IMR-90 (cell line): ENCODE data around the gene RANBP10. TPM values are rescaled to one million over a fixed set of nuclear protein-coding genes. Genes with fewer than 3 reads are reported as not detected.

Source experiments
- ATAC-seq: fragments of 200-7000 bp; cut with Tn5 transposase; 2 replicates; pipeline ENCODE4 v1.9.1; 2020; ENCODE audit warnings: low read depth, mild to moderate bottlenecking, moderate library complexity
- BruUV-seq: library from RNA; stranded (reverse); fragments of 400-500 nt; replicated peaks from 2 replicates; lab custom pipeline; 2021; lab: Mats Ljungman, UMichigan
- CTCF ChIA-PET: fragments of 300-600 bp; formaldehyde crosslinking; extraction: SDS; loops from one replicate; lab custom pipeline; 2021; ENCODE audit warnings: antibody characterized with exemption; lab: Yijun Ruan, JAX
- POLR2A ChIA-PET: fragments of 300-600 bp; sonication (Branson Sonifier 250); formaldehyde crosslinking; loops from one replicate; lab custom pipeline; 2022; ENCODE audit warnings: antibody characterized with exemption; ENCODE audit not compliant: unreplicated experiment; lab: Charles Lee
- DNase-seq: peaks from one replicate; pipeline ENCODE4 v3.0.0; 2013
- H2AFZ ChIP-seq: replicated peaks from 2 replicates; pipeline ENCODE3; 2013; ENCODE audit warnings: low read length, mild to moderate bottlenecking; ENCODE audit not compliant: poor library complexity
- H2AK5ac ChIP-seq: 2 replicates; pipeline ENCODE4 v1.6.1; 2013; ENCODE audit warnings: low read depth, low read length, inconsistent platforms
- H2AK9ac ChIP-seq: replicated peaks from 2 replicates; pipeline ENCODE3; 2013; ENCODE audit warnings: mild to moderate bottlenecking, low read depth, low read length, moderate library complexity; ENCODE audit not compliant: poor library complexity
- H2BK120ac ChIP-seq: 2 replicates; pipeline ENCODE4 v1.6.1; 2013; ENCODE audit warnings: low read depth, low read length, inconsistent platforms
- H2BK15ac ChIP-seq: 3 replicates; pipeline ENCODE4 v1.6.1; 2013; ENCODE audit warnings: low read depth, low read length, inconsistent platforms
- H2BK20ac ChIP-seq: 2 replicates; pipeline ENCODE4 v1.6.1; 2013; ENCODE audit warnings: low read depth, mild to moderate bottlenecking, inconsistent platforms, low read length, moderate library complexity
- H2BK5ac ChIP-seq: 2 replicates; pipeline ENCODE4 v1.6.1; 2013; ENCODE audit warnings: mild to moderate bottlenecking, low read depth, low read length, inconsistent platforms; ENCODE audit not compliant: poor library complexity, severe bottlenecking
- H3K14ac ChIP-seq: replicated peaks from 2 replicates; pipeline ENCODE4 v1.6.1; 2013; ENCODE audit warnings: low read depth, low read length, inconsistent platforms
- H3K18ac ChIP-seq: 2 replicates; pipeline ENCODE4 v1.6.1; 2013; ENCODE audit warnings: low read depth, low read length, control low read depth
- H3K23ac ChIP-seq: 2 replicates; pipeline ENCODE4 v1.6.1; 2013; ENCODE audit warnings: low read depth, low read length, inconsistent platforms
- H3K27ac ChIP-seq: 2 replicates; pipeline ENCODE4 v1.5.1; 2013; ENCODE audit warnings: mild to moderate bottlenecking, control low read depth, low read length; ENCODE audit not compliant: insufficient read depth
- H3K27me3 ChIP-seq: 2 replicates; pipeline ENCODE4 v1.6.1; 2013; ENCODE audit warnings: low read length; ENCODE audit not compliant: control insufficient read depth, insufficient read depth
- H3K36me3 ChIP-seq: 2 replicates; pipeline ENCODE4 v1.6.1; 2013; ENCODE audit warnings: low read length, mixed read lengths; ENCODE audit not compliant: control insufficient read depth, insufficient read depth
- H3K4ac ChIP-seq: 2 replicates; pipeline ENCODE4 v1.6.1; 2013; ENCODE audit warnings: low read depth, low read length, inconsistent platforms
- H3K4me1 ChIP-seq: 2 replicates; pipeline ENCODE4 v1.6.1; 2013; ENCODE audit warnings: low read length, mixed read lengths; ENCODE audit not compliant: control insufficient read depth, insufficient read depth
- H3K4me2 ChIP-seq: 2 replicates; pipeline ENCODE4 v1.6.1; 2013; ENCODE audit warnings: low read depth, mild to moderate bottlenecking, control low read depth, low read length, moderate library complexity
- H3K4me3 ChIP-seq: 2 replicates; pipeline ENCODE4 v1.5.1; 2013; ENCODE audit warnings: low read depth, mild to moderate bottlenecking, control low read depth, low read length, moderate library complexity; ENCODE audit not compliant: insufficient read depth
- H3K56ac ChIP-seq: 2 replicates; pipeline ENCODE4 v1.6.1; 2013; ENCODE audit warnings: low read length, inconsistent platforms; ENCODE audit not compliant: insufficient read depth; ENCODE audit errors: extremely low read depth
- H3K79me1 ChIP-seq, 2 experiments: 2 replicates each; pipeline ENCODE4 v1.6.1; 2013; ENCODE audit warnings: low read length in 2 of 2, inconsistent platforms in 1 of 2, low read depth in 1 of 2
- H3K9ac ChIP-seq: 2 replicates; pipeline ENCODE4 v1.6.1; 2013; ENCODE audit warnings: low read depth, low read length, control low read depth
- H3K9me1 ChIP-seq: 2 replicates; pipeline ENCODE4 v1.6.1; 2013; ENCODE audit warnings: low read length, inconsistent platforms; ENCODE audit not compliant: insufficient read depth
- H3K9me3 ChIP-seq: 2 replicates; pipeline ENCODE4 v1.6.1; 2013; ENCODE audit warnings: low read length; ENCODE audit not compliant: control insufficient read depth, insufficient read depth
- H4K20me1 ChIP-seq: 2 replicates; pipeline ENCODE4 v1.6.1; 2013; ENCODE audit warnings: low read length, inconsistent platforms; ENCODE audit not compliant: insufficient read depth
- H4K5ac ChIP-seq: 2 replicates; pipeline ENCODE4 v1.6.1; 2013; ENCODE audit warnings: mild to moderate bottlenecking, low read depth, low read length, control low read depth
- H4K8ac ChIP-seq, 2 experiments: 2 replicates each; pipeline ENCODE4 v1.6.1; 2013; ENCODE audit warnings: low read depth in 2 of 2, low read length in 2 of 2, control low read depth in 1 of 2, inconsistent platforms in 1 of 2
- H4K91ac ChIP-seq: 2 replicates; pipeline ENCODE4 v1.6.1; 2013; ENCODE audit warnings: low read depth, low read length, inconsistent platforms; ENCODE audit not compliant: insufficient read depth
- CEBPB ChIP-seq: IDR thresholded peaks from 2 replicates; pipeline ENCODE4 v1.6.1; 2012; ENCODE audit warnings: low read depth, low read length, improper control_type of control experiment
- MAFK ChIP-seq: IDR thresholded peaks from 2 replicates; pipeline ENCODE4 v1.6.1; 2012; ENCODE audit warnings: low read depth, low read length, improper control_type of control experiment
- RCOR1 ChIP-seq: IDR thresholded peaks from 2 replicates; pipeline ENCODE4 v1.6.1; 2012; ENCODE audit warnings: mild to moderate bottlenecking, low read length, improper control_type of control experiment; ENCODE audit not compliant: insufficient replicate concordance
- SMC3 ChIP-seq: fragments of 150-350 bp; IDR thresholded peaks from 2 replicates; pipeline ENCODE4 v1.6.1; 2016; ENCODE audit warnings: low read depth, mild to moderate bottlenecking, antibody characterized with exemption, low read length, moderate library complexity
- WGBS, 2 experiments: methylation state at CpG; one replicate each; pipeline versions ENCODE4 v1.1.5 to v1.1.7; 2013; ENCODE audit warnings: missing lambda C conversion rate in 2 of 2; ENCODE audit not compliant: insufficient read length in 1 of 2; ENCODE audit errors: extremely low coverage in 2 of 2; 5-methylcytosine and 5-hydroxymethylcytosine counted together
- dilution Hi-C: fragments of 300-500 bp; cut with HindIII; formaldehyde crosslinking; loops from one replicate; pipeline ENCODE4 v1.14.3; 2018; ENCODE audit warnings: low sequenced_read_pairs; ENCODE audit not compliant: unreplicated experiment
- in situ Hi-C: fragments of 300-500 bp; cut with MboI; formaldehyde crosslinking; loops from 3 replicates; pipeline ENCODE4 v1.14.3; 2019; ENCODE audit warnings: low sequenced_read_pairs, inconsistent platforms, mixed read lengths
- intact Hi-C: fragments of 100-400 bp; cut with micrococcal nuclease; formaldehyde crosslinking; loops from 2 replicates; pipeline ENCODE4 v1.10.0; 2022
- polyA plus RNA-seq, 3 experiments: library from polyadenylated mRNA; depleted of rRNA; stranded (reverse); fragments of >200 nt; gene quantifications; 2 replicates each; pipeline ENCODE4 v1.2.3, GENCODE V29; 2012; ENCODE audit warnings: low replicate concordance in 1 of 3
- total RNA-seq: library from RNA; depleted of rRNA; stranded (reverse); fragments of >200 nt; gene quantifications from 2 replicates; pipeline ENCODE4 v1.2.3, GENCODE V29; 2012

RANBP10 gene
- total and polyA plus RNA-seq, 2 of the 4 experiments (the other 2 are of a cell fraction): 2.7 to 12.1 TPM

DNA sequence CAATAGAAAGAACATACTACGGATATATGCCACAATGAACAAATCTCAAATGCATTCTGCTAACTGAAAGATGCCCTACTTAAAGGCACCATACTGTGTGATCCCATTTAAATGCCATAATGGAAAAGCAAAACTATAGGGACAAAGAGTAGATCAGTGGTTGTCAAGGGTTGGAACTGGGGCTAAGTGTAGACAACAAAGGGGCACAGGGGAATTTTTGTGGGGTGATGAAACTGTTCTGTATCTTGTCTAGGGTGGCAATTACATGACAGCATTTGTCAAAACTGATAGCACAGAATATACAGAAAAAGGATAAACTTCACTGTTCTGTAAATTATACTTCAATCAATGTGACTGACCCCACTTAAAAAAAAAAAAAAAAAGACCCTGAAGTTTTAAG lies 104.9 kb downstream of the RANBP10 start:
- no TSS peak for BruUV-seq
- no peak overlapping the region for H2BK5ac ChIP-seq

More for the DNA sequence above, 104.9 kb downstream of the RANBP10 start:
- no peak for ATAC-seq
- Histone ChIP-seq H3K9me1 (peaks cover 9% of the 10 kb centered on the region; the same call in 1 of the 2 replicates), H3K9me3 (no peaks in the 10 kb centered on the region), H2AK9ac (no peak overlapping the region), H3K27me3 (no peaks in the 10 kb centered on the region), H2AK5ac (no peak overlapping the region), H2BK20ac (no peak overlapping the region), H4K5ac (no peak overlapping the region), H4K8ac (no peak overlapping the region), H3K4me2 (no peak overlapping the region), H3K27ac (no peak overlapping the region), H4K20me1 (peaks cover 16% of the 10 kb centered on the region; the same call in 1 of the 2 replicates), H3K56ac (no peak overlapping the region), H3K9ac (no peak overlapping the region), H2AFZ (no peak overlapping the region), H3K79me1 (peaks cover 9 to 49% of the 10 kb centered on the region in 2 experiments), H3K4ac (no peak overlapping the region), H2BK15ac (no peak overlapping the region), H4K91ac (no peak overlapping the region), H3K23ac (no peak overlapping the region), H3K14ac (no peak overlapping the region), H3K36me3 (no peaks in the 10 kb centered on the region), H3K4me3 (no peak overlapping the region), H3K18ac (no peak overlapping the region), H2BK120ac (no peak overlapping the region), H3K4me1 (no peaks in the 10 kb centered on the region)
- in situ Hi-C loops (no loop called here), dilution Hi-C loops (no loop called here), intact Hi-C loops (no loop called here)
- no peak for DNase-seq
- POLR2A ChIA-PET: no interaction called here
- WGBS, 2 experiments: no CpG with 5 or more reads among the region's 1 CpG
- TF ChIP-seq CEBPB: no peak
- no peak for TF ChIP-seq RCOR1
- TF ChIP-seq MAFK: no peak
- no peak for TF ChIP-seq SMC3
- CTCF ChIA-PET: interaction anchor here (0.6 kb wide), 1 partner anchor 464 kb away, joined by 8 read pairs; no protein-coding TSS in a partner anchor
